ENCODE results near the gene HMCN2. TPM values are rescaled to one million over a fixed set of nuclear protein-coding genes. Genes with fewer than 3 reads are reported as not detected.

Gene HMCN2
- total and polyA plus RNA-seq, 2 of the 4 experiments (the other 2 are of a cell fraction): 0.02 TPM; not detected in 1

DNA sequence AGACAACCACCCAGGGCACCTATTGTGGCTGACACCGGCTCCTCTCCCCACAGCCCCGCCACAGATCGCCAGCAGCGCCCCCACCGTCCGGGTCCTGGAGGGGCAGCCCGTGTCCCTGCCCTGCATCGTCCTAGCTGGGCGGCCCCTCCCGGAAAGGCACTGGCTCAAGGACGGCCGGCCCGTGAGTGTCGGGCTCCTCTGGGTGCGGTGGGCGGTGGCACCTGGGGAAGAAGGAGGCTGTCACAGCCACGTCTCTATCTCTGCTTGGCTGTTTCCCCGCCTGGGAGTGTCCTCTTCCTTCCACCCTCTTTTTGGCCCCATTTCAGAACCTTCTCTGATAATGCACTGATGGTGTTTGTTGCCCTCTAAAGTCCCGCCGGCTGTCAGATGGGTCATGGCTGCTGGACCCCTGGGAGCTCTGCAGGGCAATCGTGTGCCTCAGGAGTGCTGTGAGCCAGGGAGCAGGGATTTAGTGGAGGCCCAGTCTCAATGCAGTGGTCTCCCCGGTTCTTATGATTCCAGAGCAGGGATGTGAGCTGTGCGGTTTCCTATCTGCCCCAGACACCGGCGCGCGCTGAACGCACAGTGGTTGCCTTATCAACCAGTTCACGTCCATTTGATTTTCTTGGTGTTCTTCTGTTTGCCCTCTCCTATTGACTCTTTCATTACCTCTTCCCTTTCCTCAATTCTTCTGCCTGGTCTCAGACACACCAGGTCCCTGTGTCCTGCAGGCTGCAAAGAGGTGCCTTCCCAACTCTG is 55.3 kb downstream of the HMCN2 start:
- intact Hi-C loops (cut with micrococcal nuclease) (no loop called here), dilution Hi-C loops (cut with HindIII; ENCODE audit: low sequenced_read_pairs, unreplicated experiment) (no loop called here), in situ Hi-C loops (cut with MboI; ENCODE audit: low sequenced_read_pairs) (no loop called here)
- no peak overlapping the region for H4K8ac ChIP-seq (ENCODE audit: low read depth in 2 of 2, low read length in 2 of 2)
- no peak overlapping the region for H3K9ac ChIP-seq (ENCODE audit: low read depth, low read length)
- H3K27ac ChIP-seq (ENCODE audit: insufficient read depth, low read length): no peak overlapping the region
- H4K91ac ChIP-seq (ENCODE audit: insufficient read depth, low read depth, low read length): no peak overlapping the region
- no peak overlapping the region for H3K4me3 ChIP-seq (ENCODE audit: insufficient read depth, low read depth, low read length)
- no peak for TF ChIP-seq CHD1 (IDR thresholded peaks at IDR 0.05; ENCODE audit: low read depth, low read length)
- H3K36me3 ChIP-seq (ENCODE audit: control insufficient read depth, insufficient read depth, low read length): no peaks in the 10 kb centered on the region
- no peak overlapping the region for H4K5ac ChIP-seq (ENCODE audit: low read depth, low read length)
- H3K9me3 ChIP-seq (ENCODE audit: control insufficient read depth, insufficient read depth, low read length): no peaks in the 10 kb centered on the region
- H2BK5ac ChIP-seq (ENCODE audit: low read depth, low read length, poor library complexity, severe bottlenecking): no peak overlapping the region
- H3K4me1 ChIP-seq (ENCODE audit: control insufficient read depth, insufficient read depth, low read length): no peaks in the 10 kb centered on the region
- H2AFZ ChIP-seq (replicated peaks; ENCODE audit: low read length, poor library complexity): no peak overlapping the region
- no peak overlapping the region for H2AK5ac ChIP-seq (ENCODE audit: low read depth, low read length)
- WGBS, 2 experiments (ENCODE audit: extremely low coverage in 2 of 2, insufficient read length in 1 of 2): 78% methylated on average over 8 of the region's 29 CpGs; no CpG with 5 or more reads in 1 of the 2 experiments
- H3K56ac ChIP-seq (ENCODE audit: extremely low read depth, insufficient read depth, low read length): no peak overlapping the region
- no peaks in the 10 kb centered on the region for H4K20me1 ChIP-seq (ENCODE audit: insufficient read depth, low read length)
- H2BK15ac ChIP-seq (ENCODE audit: low read depth, low read length): no peak overlapping the region
- H3K27me3 ChIP-seq (ENCODE audit: control insufficient read depth, insufficient read depth, low read length): peaks cover 78% of the 10 kb centered on the region
- no peak overlapping the region for H3K4me2 ChIP-seq (ENCODE audit: low read depth, low read length)
- ChIA-PET POLR2A (ENCODE audit: unreplicated experiment) (no interaction called here), CTCF (interaction anchor here (0.6 kb wide), 1 partner anchor 61 kb away, joined by 8 read pairs; no protein-coding TSS in a partner anchor)
- no peak overlapping the region for H3K4ac ChIP-seq (ENCODE audit: low read depth, low read length)
- no peak overlapping the region for H2BK20ac ChIP-seq (ENCODE audit: low read depth, low read length)
- no peaks in the 10 kb centered on the region for H3K9me1 ChIP-seq (ENCODE audit: insufficient read depth, low read length)
- H3K18ac ChIP-seq (ENCODE audit: low read depth, low read length): no peak overlapping the region
- BruUV-seq (replicated peaks): no TSS peak
- no peak for DNase-seq
- no peak overlapping the region for H2AK9ac ChIP-seq (replicated peaks; ENCODE audit: low read depth, low read length, poor library complexity)
- no peak overlapping the region for H3K23ac ChIP-seq (ENCODE audit: low read depth, low read length)
- H3K79me1 ChIP-seq (ENCODE audit: low read depth in 1 of 2, low read length in 2 of 2): no peaks in the 10 kb centered on the region
- H2BK120ac ChIP-seq (ENCODE audit: low read depth, low read length): no peak overlapping the region
- ATAC-seq (ENCODE audit: low read depth): no peak; the same call in 1 of the 2 replicates
- no peak overlapping the region for H3K14ac ChIP-seq (replicated peaks; ENCODE audit: low read depth, low read length)
